Endothelial cell of umbilical vein (primary cell): ENCODE results near the gene FCN1. TPM values are rescaled to one million over a fixed set of nuclear protein-coding genes. Genes with fewer than 3 reads are reported as not detected.

ENCODE experiments used
- BruUV-seq: library from RNA; stranded (reverse); fragments of 400-500 nt; replicated peaks from 2 replicates; lab custom pipeline; 2021; lab: Mats Ljungman, UMichigan
- CTCF ChIA-PET: fragments of 300-600, 350-600 bp; sonication (Branson Sonifier 250); formaldehyde crosslinking; loops from one replicate; lab custom pipeline; 2021; ENCODE audit warnings: antibody characterized with exemption, inconsistent platforms; lab: Charles Lee
- POLR2A ChIA-PET: fragments of 300-600, 350-600 bp; sonication (Branson Sonifier 250); formaldehyde crosslinking; loops from one replicate; lab custom pipeline; 2021; ENCODE audit warnings: antibody characterized with exemption, inconsistent platforms; lab: Charles Lee
- DNase-seq: peaks from one replicate; pipeline ENCODE4 v3.0.0-alpha.2; 2011; ENCODE audit warnings: low read depth, low spot score
- FAIRE-seq: peaks from 2 replicates; lab custom pipeline; 2011; peaks lifted over from hg19 to GRCh38; lab: Jason Lieb, UNC
- H2AFZ ChIP-seq: 2 replicates; pipeline ENCODE4 v1.6.0; 2012; ENCODE audit warnings: low read depth, low read length, control low read depth, inconsistent platforms
- H3K27ac ChIP-seq: 2 replicates; pipeline ENCODE4 v1.5.1; 2011; ENCODE audit warnings: low read depth, mild to moderate bottlenecking, control low read depth, low read length, moderate library complexity; ENCODE audit not compliant: insufficient read depth
- H3K27me3 ChIP-seq, 2 experiments: 2 replicates each; pipeline versions ENCODE4 v1.6.0 to v1.6.1; 2011; ENCODE audit warnings: low read length in 2 of 2, mixed read lengths in 1 of 2; ENCODE audit not compliant: control insufficient read depth in 2 of 2, insufficient read depth in 2 of 2
- H3K36me3 ChIP-seq, 2 experiments: 2 replicates in 1 of 2; 3 replicates in 1 of 2; pipeline ENCODE4 v1.5.1; 2011; ENCODE audit warnings: low read length in 2 of 2, mild to moderate bottlenecking in 1 of 2, moderate library complexity in 1 of 2; ENCODE audit not compliant: control insufficient read depth in 2 of 2, insufficient read depth in 2 of 2; ENCODE audit errors: extremely low read depth in 1 of 2
- H3K4me1 ChIP-seq: 3 replicates; pipeline ENCODE4 v1.5.1; 2011; ENCODE audit warnings: mild to moderate bottlenecking, low read length; ENCODE audit not compliant: control insufficient read depth, insufficient read depth; ENCODE audit errors: extremely low read depth
- H3K4me2 ChIP-seq: 2 replicates; pipeline ENCODE4 v1.6.1; 2011; ENCODE audit warnings: low read length, control low read depth, mixed read lengths; ENCODE audit not compliant: insufficient read depth
- H3K4me3 ChIP-seq, 3 experiments: fragments of 200-600 bp in 1 of 3; sonication (generic), shearing (Covaris generic) in 1 of 3; replicated peaks in 1 of 3; 2 replicates each; pipeline ENCODE4 v1.5.1; 2011 to 2016; ENCODE audit warnings: control low read depth in 3 of 3, low read length in 3 of 3, mild to moderate bottlenecking in 2 of 3, inconsistent platforms in 1 of 3, low read depth in 1 of 3, moderate library complexity in 1 of 3; ENCODE audit not compliant: insufficient read depth in 1 of 3
- H3K79me2 ChIP-seq: 2 replicates; pipeline ENCODE4 v1.6.0; 2012; ENCODE audit warnings: low read length, inconsistent platforms; ENCODE audit not compliant: control insufficient read depth, insufficient read depth
- H3K9ac ChIP-seq: replicated peaks from 2 replicates; pipeline ENCODE3; 2011; ENCODE audit warnings: low read length, control low read depth; ENCODE audit not compliant: insufficient read depth; ENCODE audit errors: extremely low read depth
- H3K9me1 ChIP-seq: replicated peaks from 3 replicates; pipeline ENCODE4 v1.6.0; 2011; ENCODE audit warnings: mild to moderate bottlenecking, low read length; ENCODE audit not compliant: control insufficient read depth, insufficient read depth; ENCODE audit errors: extremely low read depth
- H3K9me3 ChIP-seq: replicated peaks from 2 replicates; pipeline ENCODE4 v1.5.1; 2012; ENCODE audit warnings: low read length, inconsistent platforms; ENCODE audit not compliant: control insufficient read depth, insufficient read depth
- H4K20me1 ChIP-seq: replicated peaks from 2 replicates; pipeline ENCODE3; 2011; ENCODE audit warnings: mild to moderate bottlenecking, low read length; ENCODE audit not compliant: control insufficient read depth, insufficient read depth; ENCODE audit errors: extremely low read depth
- CTCF ChIP-seq, 2 donors: IDR thresholded peaks; 1 replicate in 1 of 2; 2 replicates in 1 of 2; pipeline ENCODE4 v1.5.1; 2011; ENCODE audit warnings: low read length in 2 of 2, mild to moderate bottlenecking in 2 of 2, moderate library complexity in 2 of 2, control low read depth in 1 of 2, inconsistent platforms in 1 of 2, low read depth in 1 of 2; ENCODE audit not compliant: insufficient read depth in 1 of 2; ENCODE audit errors: extremely low read depth in 1 of 2
- EZH2 ChIP-seq: IDR thresholded peaks from 2 replicates; pipeline ENCODE4 v1.6.1; 2012; ENCODE audit warnings: borderline replicate concordance, low read depth, mild to moderate bottlenecking, moderate library complexity, low read length, inconsistent platforms; ENCODE audit not compliant: severe bottlenecking
- FOS ChIP-seq: IDR thresholded peaks from 2 replicates; pipeline ENCODE4 v1.6.1; 2011; ENCODE audit warnings: mild to moderate bottlenecking, low read length, moderate library complexity, borderline replicate concordance; ENCODE audit not compliant: insufficient read depth
- GATA2 ChIP-seq: IDR thresholded peaks from 2 replicates; pipeline ENCODE4 v1.7.0; 2011; ENCODE audit warnings: low read depth, mild to moderate bottlenecking, moderate library complexity, mixed read lengths, low read length; ENCODE audit not compliant: insufficient read length, insufficient read depth
- JUN ChIP-seq: IDR thresholded peaks from 2 replicates; pipeline ENCODE4 v1.6.1; 2011; ENCODE audit warnings: borderline replicate concordance, low read depth; ENCODE audit not compliant: insufficient read length, insufficient read depth
- MAX ChIP-seq: IDR thresholded peaks from 2 replicates; pipeline ENCODE4 v1.6.1; 2011; ENCODE audit not compliant: insufficient read depth, insufficient read length
- MYC ChIP-seq: IDR thresholded peaks from one replicate; pipeline ENCODE4 v1.6.1; 2011; ENCODE audit warnings: mild to moderate bottlenecking, low read depth, low read length
- POLR2A ChIP-seq: IDR thresholded peaks from 2 replicates; pipeline ENCODE4 v1.6.1; 2012; ENCODE audit warnings: low read depth, mild to moderate bottlenecking, control low read depth, low read length
- POLR2AphosphoS5 ChIP-seq: IDR thresholded peaks from 2 replicates; pipeline ENCODE4 v1.6.1; 2012; ENCODE audit warnings: low read depth, mild to moderate bottlenecking, control low read depth, low read length, moderate library complexity; ENCODE audit not compliant: insufficient read depth
- dilution Hi-C: fragments of 300-500 bp; cut with MboI; formaldehyde crosslinking; loops from one replicate; pipeline ENCODE4 v1.15.0; 2019; ENCODE audit warnings: low sequenced_read_pairs; ENCODE audit not compliant: extremely low pct_ligation_motif_present
- intact Hi-C: fragments of 100-400 bp; cut with micrococcal nuclease; formaldehyde crosslinking; loops from one replicate; pipeline ENCODE4 v1.10.0; 2022
- polyA plus RNA-seq, 4 experiments: library from polyadenylated mRNA; depleted of rRNA in 3 of 4; stranded (reverse) in 3 of 4; unstranded in 1 of 4; fragments of >200 nt; gene quantifications; 2 replicates each; pipeline versions ENCODE4 v1.2.1 to v1.2.3, GENCODE V29; 2011 to 2012; ENCODE audit warnings: missing spikeins in 1 of 4
- total RNA-seq: library from RNA; stranded (reverse); gene quantifications from 2 replicates; pipeline ENCODE4 v1.2.3, GENCODE V29; 2021

FCN1 gene
- total and polyA plus RNA-seq, 2 donors (not counting 3 experiments of a cell fraction or from before 2014, with no cell fraction given), result not detected

- FAIRE-seq (no peak), DNase-seq (no peak)
- TF ChIP-seq POLR2AphosphoS5 (no peak), POLR2A (no peak), JUN (no peak), MAX (no peak), FOS (no peak), GATA2 (no peak), MYC (no peak), CTCF (IDR thresholded peaks at IDR 0.05; ENCODE audit: extremely low read depth in 1 of 2, insufficient read depth in 1 of 2, low read depth in 1 of 2, low read length in 2 of 2) (no peak), EZH2 (no peak)
- POLR2A ChIA-PET, result no interaction called here
- CTCF ChIA-PET, result no interaction called here
- intact Hi-C loops (no loop called here), dilution Hi-C loops (no loop called here)
- no TSS peak for BruUV-seq
- Histone ChIP-seq H3K4me1 (no peaks in the 10 kb centered on the region), H3K9ac (no peak overlapping the region), H3K4me2 (no peak overlapping the region), H4K20me1 (no peaks in the 10 kb centered on the region), H3K79me2 (no peaks in the 10 kb centered on the region), H3K4me3 (no peak overlapping the region), H2AFZ (no peak overlapping the region), H3K9me3 (no peaks in the 10 kb centered on the region), H3K27me3 (no peaks in the 10 kb centered on the region), H3K9me1 (no peaks in the 10 kb centered on the region), H3K27ac (no peak overlapping the region), H3K36me3 (no peaks in the 10 kb centered on the region)
Measured at GRCh38 chr9:134938346-134939079, 20.8 kb upstream of the FCN1 start.
